B cell (primary cell): ENCODE results near the gene SLIT3. TPM values are rescaled to one million over a fixed set of nuclear protein-coding genes. Genes with fewer than 3 reads are reported as not detected.

Source experiments
- ATAC-seq: fragments of 200-7000 bp; cut with Tn5 transposase; one replicate; pipeline ENCODE4 v1.10.0; 2021; ENCODE audit warnings: low read depth, mild to moderate bottlenecking, moderate number of reproducible peaks, moderate library complexity
- CTCF ChIA-PET: fragments of 350-600 bp; sonication (Branson Sonifier 250); formaldehyde crosslinking; loops from one replicate; lab custom pipeline; 2021; ENCODE audit warnings: antibody characterized with exemption, inconsistent platforms; lab: Charles Lee
- POLR2A ChIA-PET: fragments of 350-600 bp; sonication (Branson Sonifier 250); formaldehyde crosslinking; loops from one replicate; lab custom pipeline; 2021; ENCODE audit warnings: antibody characterized with exemption; lab: Charles Lee
- DNase-seq: peaks from one replicate; pipeline ENCODE4 v3.0.0; 2013
- H2AFZ ChIP-seq: 2 replicates; pipeline ENCODE4 v1.6.1; 2012; ENCODE audit warnings: mild to moderate bottlenecking, low read depth, low read length; ENCODE audit not compliant: insufficient read depth, poor library complexity, severe bottlenecking
- H3K27ac ChIP-seq, 2 donors: 1 replicate in 1 of 2; 2 replicates in 1 of 2; pipeline ENCODE4 v1.5.1; 2012 to 2013; ENCODE audit warnings: low read length in 2 of 2, mild to moderate bottlenecking in 2 of 2, moderate library complexity in 1 of 2
- H3K27me3 ChIP-seq, 4 experiments: fragments of 200-600 bp in 1 of 4; sonication (generic) in 1 of 4; replicated peaks in 1 of 4; 1 replicate in 2 of 4; 2 replicates in 2 of 4; pipeline versions ENCODE4 v1.6.1 to v1.7.0; 2013 to 2016; ENCODE audit warnings: low read length in 3 of 4, mild to moderate bottlenecking in 2 of 4, mixed read lengths in 1 of 4, moderate library complexity in 1 of 4; ENCODE audit not compliant: insufficient read depth in 4 of 4, control insufficient read depth in 3 of 4; ENCODE audit errors: control extremely low read depth in 1 of 4
- H3K36me3 ChIP-seq, 2 experiments: replicated peaks in 1 of 2; 1 replicate in 1 of 2; 2 replicates in 1 of 2; pipeline versions ENCODE4 v1.6.1 to v1.7.1; 2013; ENCODE audit warnings: low read length in 1 of 2; ENCODE audit not compliant: insufficient read depth in 2 of 2, control insufficient read depth in 1 of 2; ENCODE audit errors: control extremely low read depth in 1 of 2, extremely low read depth in 1 of 2
- H3K4me1 ChIP-seq, 2 donors: fragments of 200-600 bp in 1 of 2; sonication (generic) in 1 of 2; 1 replicate in 1 of 2; 2 replicates in 1 of 2; pipeline versions ENCODE4 v1.5.1 to v1.6.1; 2013 to 2017; ENCODE audit warnings: low read length in 2 of 2; ENCODE audit not compliant: control insufficient read depth in 2 of 2, insufficient read depth in 2 of 2
- H3K4me2 ChIP-seq: replicated peaks from 2 replicates; pipeline ENCODE3; 2012; ENCODE audit warnings: mild to moderate bottlenecking, low read depth, low read length; ENCODE audit not compliant: poor library complexity, severe bottlenecking
- H3K4me3 ChIP-seq, 5 experiments: fragments of 200-600 bp in 1 of 5; sonication (generic) in 1 of 5; 1 replicate in 3 of 5; 2 replicates in 2 of 5; pipeline versions ENCODE4 v1.5.1 to v1.7.0; 2011 to 2016; ENCODE audit warnings: low read length in 4 of 5, mild to moderate bottlenecking in 4 of 5, low read depth in 2 of 5, control low read depth in 1 of 5, moderate library complexity in 1 of 5; ENCODE audit not compliant: insufficient read depth in 1 of 5; ENCODE audit errors: control extremely low read depth in 1 of 5, extremely low read depth in 1 of 5
- H3K79me2 ChIP-seq: fragments of 200-600 bp; sonication (generic); one replicate; pipeline ENCODE4 v1.6.0; 2016; ENCODE audit warnings: low read length; ENCODE audit not compliant: control insufficient read depth, insufficient read depth
- H3K9ac ChIP-seq: fragments of 200-600 bp; sonication (generic); 2 replicates; pipeline ENCODE4 v1.6.1; 2017; ENCODE audit warnings: mild to moderate bottlenecking, low read length, moderate library complexity
- H3K9me3 ChIP-seq, 3 donors: one replicate each; pipeline versions ENCODE4 v1.6.1 to v1.7.1; 2013; ENCODE audit warnings: low read length in 2 of 3; ENCODE audit not compliant: control insufficient read depth in 2 of 3, insufficient read depth in 1 of 3; ENCODE audit errors: control extremely low read depth in 1 of 3
- H4K20me1 ChIP-seq: 2 replicates; pipeline ENCODE4 v1.6.0; 2012; ENCODE audit warnings: mild to moderate bottlenecking, low read length; ENCODE audit not compliant: insufficient read depth, control insufficient read depth, poor library complexity, severe bottlenecking
- H3K27ac Mint-ChIP-seq: one replicate; pipeline ENCODE4 v1.8.0; 2021; ENCODE audit warnings: mixed read lengths
- H3K27me3 Mint-ChIP-seq: one replicate; pipeline ENCODE4 v1.8.0; 2021; ENCODE audit warnings: mixed read lengths
- H3K4me1 Mint-ChIP-seq: one replicate; pipeline ENCODE4 v1.8.0; 2021; ENCODE audit warnings: mixed read lengths
- H3K4me3 Mint-ChIP-seq: one replicate; pipeline ENCODE4 v1.8.0; 2021; ENCODE audit warnings: mixed read lengths
- H3K9me3 Mint-ChIP-seq: one replicate; pipeline ENCODE4 v1.8.0; 2022; ENCODE audit warnings: mixed read lengths; ENCODE audit not compliant: insufficient read depth
- EZH2 ChIP-seq: IDR thresholded peaks from 2 replicates; pipeline ENCODE4 v1.6.1; 2012; ENCODE audit warnings: borderline replicate concordance, low read depth, mild to moderate bottlenecking, moderate library complexity, low read length; ENCODE audit not compliant: insufficient read depth, poor library complexity, severe bottlenecking
- whole genome bisulfite sequencing: methylation state at CpG from one replicate; pipeline ENCODE4 v1.1.5; 2013; ENCODE audit warnings: missing lambda C conversion rate; ENCODE audit not compliant: insufficient coverage; 5-methylcytosine and 5-hydroxymethylcytosine counted together
- intact Hi-C: fragments of 100-400 bp; cut with micrococcal nuclease; formaldehyde crosslinking; loops from one replicate; pipeline ENCODE4 v1.10.0; 2022
- polyA plus RNA-seq: library from polyadenylated mRNA; depleted of rRNA; stranded (reverse); fragments of >200 nt; gene quantifications from 2 replicates; pipeline ENCODE4 v1.2.3, GENCODE V29; 2012
- total RNA-seq, 2 donors: library from RNA; stranded (reverse); fragments of 120-200 nt in 1 of 2; gene quantifications; 1 replicate in 1 of 2; 2 replicates in 1 of 2; pipeline versions ENCODE4 v1.2.3 to v1.2.4, GENCODE V29; 2013 to 2022
- TF ChIP-seq, protein P1 (sequence below): fragments of 200-600 bp; IDR thresholded peaks from one replicate; pipeline ENCODE4 v1.8.0; 2022; ENCODE audit warnings: antibody characterized with exemption, mild to moderate bottlenecking

Gene SLIT3
- total and polyA plus RNA-seq, 2 donors (not counting 1 experiment from before 2014, with no cell fraction given): not detected

DNA sequence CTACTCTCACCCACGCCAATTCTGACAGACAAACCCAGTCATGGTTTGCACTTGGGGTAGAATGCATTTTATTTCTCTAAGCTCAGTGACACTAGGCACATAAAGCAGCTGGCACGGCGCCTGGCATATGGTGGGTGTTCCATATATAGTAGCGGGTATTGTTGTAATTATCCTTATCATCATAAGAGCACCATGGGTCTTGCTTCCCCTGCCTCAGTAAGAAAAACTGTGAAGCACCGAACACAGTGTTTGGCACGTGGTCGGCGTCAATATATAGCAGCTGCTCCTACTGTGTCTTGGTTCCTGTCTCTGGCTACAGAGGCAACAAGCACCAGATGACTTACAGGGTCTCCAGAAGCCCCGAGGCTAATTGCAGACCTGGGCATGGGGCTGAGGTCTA, 527.7 kb downstream of the SLIT3 start:
- TF ChIP-seq, protein P1, sequence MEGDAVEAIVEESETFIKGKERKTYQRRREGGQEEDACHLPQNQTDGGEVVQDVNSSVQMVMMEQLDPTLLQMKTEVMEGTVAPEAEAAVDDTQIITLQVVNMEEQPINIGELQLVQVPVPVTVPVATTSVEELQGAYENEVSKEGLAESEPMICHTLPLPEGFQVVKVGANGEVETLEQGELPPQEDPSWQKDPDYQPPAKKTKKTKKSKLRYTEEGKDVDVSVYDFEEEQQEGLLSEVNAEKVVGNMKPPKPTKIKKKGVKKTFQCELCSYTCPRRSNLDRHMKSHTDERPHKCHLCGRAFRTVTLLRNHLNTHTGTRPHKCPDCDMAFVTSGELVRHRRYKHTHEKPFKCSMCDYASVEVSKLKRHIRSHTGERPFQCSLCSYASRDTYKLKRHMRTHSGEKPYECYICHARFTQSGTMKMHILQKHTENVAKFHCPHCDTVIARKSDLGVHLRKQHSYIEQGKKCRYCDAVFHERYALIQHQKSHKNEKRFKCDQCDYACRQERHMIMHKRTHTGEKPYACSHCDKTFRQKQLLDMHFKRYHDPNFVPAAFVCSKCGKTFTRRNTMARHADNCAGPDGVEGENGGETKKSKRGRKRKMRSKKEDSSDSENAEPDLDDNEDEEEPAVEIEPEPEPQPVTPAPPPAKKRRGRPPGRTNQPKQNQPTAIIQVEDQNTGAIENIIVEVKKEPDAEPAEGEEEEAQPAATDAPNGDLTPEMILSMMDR: no peak
- no peak for TF ChIP-seq EZH2
- H3K27me3 Mint-ChIP-seq: peaks cover 3% of the 10 kb centered on the region
- no peak overlapping the region for H3K4me3 Mint-ChIP-seq
- no peaks in the 10 kb centered on the region for H3K36me3 ChIP-seq
- DNase-seq (no peak), ATAC-seq (no peak)
- H3K27ac ChIP-seq: no peak overlapping the region
- H3K79me2 ChIP-seq: no peaks in the 10 kb centered on the region
- no peaks in the 10 kb centered on the region for H3K4me1 ChIP-seq
- no peak overlapping the region for H2AFZ ChIP-seq
- no peaks in the 10 kb centered on the region for H4K20me1 ChIP-seq
- intact Hi-C loops: no loop called here
- H3K4me1 Mint-ChIP-seq: no peaks in the 10 kb centered on the region
- H3K9me3 ChIP-seq: peaks cover 0 to 10% (median 0%) of the 10 kb centered on the region in 3 donors
- H3K9me3 Mint-ChIP-seq: no peaks in the 10 kb centered on the region
- 85% methylated on average over 5 of the region's 9 CpGs for WGBS
- no peak overlapping the region for H3K4me3 ChIP-seq
- no peak overlapping the region for H3K9ac ChIP-seq
- no peak overlapping the region for H3K4me2 ChIP-seq
- CTCF ChIA-PET: no interaction called here
- POLR2A ChIA-PET: no interaction called here
- peaks cover 0 to 3% (median 0%) of the 10 kb centered on the region in 4 experiments for H3K27me3 ChIP-seq
- no peak overlapping the region for H3K27ac Mint-ChIP-seq

DNA sequence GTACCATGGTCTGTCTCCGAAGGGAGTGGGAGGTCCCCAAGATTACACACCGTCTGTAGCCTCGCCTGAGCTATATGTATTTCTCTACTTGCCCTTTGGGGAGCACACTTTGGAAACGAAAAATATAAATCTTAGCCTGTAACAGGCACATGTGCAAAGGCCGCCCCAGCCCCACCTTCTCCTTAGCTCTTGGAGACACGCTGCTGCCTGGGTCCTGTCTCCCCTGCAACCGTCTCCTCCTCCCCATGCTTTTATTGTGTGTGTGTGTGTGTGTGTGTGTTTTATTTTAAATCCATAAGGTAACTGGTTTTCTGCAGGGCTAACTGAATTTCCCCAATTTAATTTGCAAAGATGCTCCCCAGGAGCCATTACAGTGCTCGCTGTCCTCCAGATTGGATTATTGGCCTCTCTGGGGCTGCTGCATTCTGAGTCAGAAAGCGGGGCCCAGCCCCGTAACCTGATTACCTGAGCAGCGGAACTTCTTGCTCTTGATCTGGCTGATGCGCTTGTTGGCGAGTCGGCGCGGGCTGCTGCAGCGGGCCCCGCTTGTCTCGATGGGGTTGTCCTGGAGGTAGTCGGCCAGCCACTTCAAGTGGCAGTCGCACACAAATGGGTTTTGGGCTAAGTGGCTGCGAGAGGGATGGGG, 528.5 kb downstream of the SLIT3 start:
- H3K27me3 ChIP-seq: peaks cover 0 to 3% (median 0%) of the 10 kb centered on the region in 4 experiments
- CTCF ChIA-PET: no interaction called here
- intact Hi-C loops: no loop called here

More for the DNA sequence above, 528.5 kb downstream of the SLIT3 start:
- peaks cover 2% of the 10 kb centered on the region for H3K27me3 Mint-ChIP-seq
- no peaks in the 10 kb centered on the region for H3K79me2 ChIP-seq
- H3K27ac Mint-ChIP-seq: no peak overlapping the region
- TF ChIP-seq, protein P1: no peak
- TF ChIP-seq EZH2: no peak
- H3K4me1 Mint-ChIP-seq: no peaks in the 10 kb centered on the region
- no peak overlapping the region for H3K9ac ChIP-seq
- no peak overlapping the region for H3K4me3 ChIP-seq
- no peak overlapping the region for H2AFZ ChIP-seq
- H3K9me3 Mint-ChIP-seq: no peaks in the 10 kb centered on the region
- peaks cover 0 to 14% (median 0%) of the 10 kb centered on the region in 3 donors for H3K9me3 ChIP-seq
- H4K20me1 ChIP-seq: no peaks in the 10 kb centered on the region
- H3K4me3 Mint-ChIP-seq: no peak overlapping the region
- no peaks in the 10 kb centered on the region for H3K4me1 ChIP-seq
- no peaks in the 10 kb centered on the region for H3K36me3 ChIP-seq
- DNase-seq (no peak), ATAC-seq (no peak)
- POLR2A ChIA-PET: no interaction called here
- no peak overlapping the region for H3K27ac ChIP-seq
- 94% methylated on average over 19 of the region's 22 CpGs for WGBS
- no peak overlapping the region for H3K4me2 ChIP-seq
